HEK293 (cell line): ENCODE results near the gene ATP2A2.

Source experiments
- CTCF ChIA-PET: fragments of 350-600 bp; formaldehyde crosslinking; extraction: SDS; loops from one replicate; lab custom pipeline; 2021; ENCODE audit warnings: antibody characterized with exemption; lab: Yijun Ruan, JAX
- POLR2A ChIA-PET: fragments of 300-600 bp; formaldehyde crosslinking; extraction: SDS; loops from one replicate; lab custom pipeline; 2020; ENCODE audit warnings: antibody characterized with exemption, inconsistent platforms; lab: Yijun Ruan, JAX
- H3K27ac ChIP-seq: fragments of 200-500 bp; sonication (Bioruptor generic); 2 replicates; pipeline ENCODE4 v1.5.1; 2014; ENCODE audit warnings: low read depth, low read length, control low read depth, inconsistent platforms; ENCODE audit errors: extremely low read depth
- H3K36me3 ChIP-seq, 2 experiments: fragments of 200-500 bp in 1 of 2; sonication (Bioruptor generic) in 1 of 2; 1 replicate in 1 of 2; 2 replicates in 1 of 2; pipeline ENCODE4 v1.5.1; 2014 to 2017; ENCODE audit warnings: inconsistent platforms in 2 of 2, low read length in 2 of 2; ENCODE audit not compliant: control insufficient read depth in 2 of 2, insufficient read depth in 1 of 2
- H3K4me1 ChIP-seq: fragments of 200-500 bp; sonication (Bioruptor generic); 2 replicates; pipeline ENCODE4 v1.5.1; 2014; ENCODE audit warnings: mild to moderate bottlenecking, low read length, inconsistent platforms; ENCODE audit not compliant: control insufficient read depth, insufficient read depth
- H3K4me3 ChIP-seq: 2 replicates; pipeline ENCODE4 v1.5.1; 2011; ENCODE audit warnings: low read depth, mild to moderate bottlenecking, control low read depth, low read length, moderate library complexity
- H3K9me3 ChIP-seq: fragments of 200-500 bp; sonication (Bioruptor generic); 2 replicates; pipeline ENCODE4 v1.5.1; 2014; ENCODE audit warnings: low read depth, low read length, inconsistent platforms; ENCODE audit not compliant: control insufficient read depth, insufficient read depth
- BCL11A ChIP-seq: fragments of 450-650 bp; formaldehyde crosslinking; IDR thresholded peaks from 2 replicates; pipeline ENCODE4 v1.5.1; 2016; ENCODE audit warnings: low read depth, missing biosample characterization, missing genetic modification characterization
- GLIS1 ChIP-seq: fragments of 450-650 bp; formaldehyde crosslinking; IDR thresholded peaks from 2 replicates; pipeline ENCODE4 v1.5.1; 2016; ENCODE audit warnings: missing biosample characterization, missing genetic modification characterization
- KLF8 ChIP-seq: fragments of 450-650 bp; formaldehyde crosslinking; IDR thresholded peaks from 2 replicates; pipeline ENCODE4 v1.5.1; 2016; ENCODE audit warnings: missing biosample characterization, missing genetic modification characterization
- MEIS1 ChIP-seq: sonication (generic); formaldehyde crosslinking; IDR thresholded peaks from 2 replicates; pipeline ENCODE4 v1.8.1; 2022; ENCODE audit warnings: missing genetic modification reagents, mild to moderate bottlenecking, borderline replicate concordance
- TRIM28 ChIP-seq: IDR thresholded peaks from 2 replicates; pipeline ENCODE4 v1.6.1; 2011; ENCODE audit warnings: low read length, control low read depth, borderline replicate concordance
- ZBTB10 ChIP-seq: fragments of 450-650 bp; formaldehyde crosslinking; IDR thresholded peaks from 2 replicates; pipeline ENCODE4 v1.5.1; 2016; ENCODE audit warnings: missing biosample characterization, missing genetic modification characterization
- ZBTB17 ChIP-seq: fragments of 450-650 bp; formaldehyde crosslinking; IDR thresholded peaks from 2 replicates; pipeline ENCODE4 v1.5.1; 2016; ENCODE audit warnings: missing biosample characterization, missing genetic modification characterization
- ZBTB48 ChIP-seq: fragments of 450-650 bp; formaldehyde crosslinking; IDR thresholded peaks from 2 replicates; pipeline ENCODE4 v1.5.1; 2016; ENCODE audit warnings: missing biosample characterization, missing genetic modification characterization
- ZBTB7A ChIP-seq: fragments of 450-650 bp; formaldehyde crosslinking; IDR thresholded peaks from 2 replicates; pipeline ENCODE4 v1.5.1; 2016; ENCODE audit warnings: low read depth, missing biosample characterization, missing genetic modification characterization
- ZBTB8A ChIP-seq: fragments of 450-650 bp; formaldehyde crosslinking; IDR thresholded peaks from 2 replicates; pipeline ENCODE4 v1.5.1; 2016; ENCODE audit warnings: missing biosample characterization, missing genetic modification characterization
- ZNF10 ChIP-seq: fragments of 450-650 bp; formaldehyde crosslinking; IDR thresholded peaks from 2 replicates; pipeline ENCODE4 v1.5.1; 2017; ENCODE audit warnings: missing biosample characterization, missing genetic modification characterization
- ZNF184 ChIP-seq: fragments of 450-650 bp; IDR thresholded peaks from 2 replicates; pipeline ENCODE4 v1.5.1; 2018; ENCODE audit warnings: missing biosample characterization, mild to moderate bottlenecking, missing genetic modification characterization
- ZNF221 ChIP-seq: fragments of 450-650 bp; formaldehyde crosslinking; IDR thresholded peaks from 2 replicates; pipeline ENCODE4 v1.5.1; 2017; ENCODE audit warnings: missing biosample characterization, missing genetic modification characterization, borderline replicate concordance
- ZNF23 ChIP-seq: fragments of 450-650 bp; formaldehyde crosslinking; IDR thresholded peaks from 2 replicates; pipeline ENCODE4 v1.5.1; 2016; ENCODE audit warnings: missing biosample characterization, missing genetic modification characterization, borderline replicate concordance
- ZNF24 ChIP-seq: fragments of 450-650 bp; formaldehyde crosslinking; IDR thresholded peaks from 2 replicates; pipeline ENCODE4 v1.5.1; 2016; ENCODE audit warnings: missing biosample characterization, missing genetic modification characterization
- ZNF266 ChIP-seq: fragments of 450-650 bp; formaldehyde crosslinking; IDR thresholded peaks from 2 replicates; pipeline ENCODE4 v1.5.1; 2016; ENCODE audit warnings: missing biosample characterization, missing genetic modification characterization, low read depth
- ZNF362 ChIP-seq: fragments of 450-650 bp; formaldehyde crosslinking; IDR thresholded peaks from 2 replicates; pipeline ENCODE4 v1.5.1; 2016; ENCODE audit warnings: missing biosample characterization, missing genetic modification characterization
- ZNF404 ChIP-seq: fragments of 450-650 bp; formaldehyde crosslinking; IDR thresholded peaks from 2 replicates; pipeline ENCODE4 v1.5.1; 2017; ENCODE audit warnings: missing biosample characterization, missing genetic modification characterization
- ZNF555 ChIP-seq: fragments of 450-650 bp; formaldehyde crosslinking; conservative IDR thresholded peaks from 2 replicates; pipeline ENCODE4 v1.5.1; 2017; ENCODE audit warnings: missing biosample characterization, mild to moderate bottlenecking, missing genetic modification characterization, inconsistent platforms
- ZNF558 ChIP-seq: fragments of 450-650 bp; formaldehyde crosslinking; IDR thresholded peaks from 2 replicates; pipeline ENCODE4 v1.5.1; 2016; ENCODE audit warnings: missing biosample characterization, missing genetic modification characterization
- ZNF654 ChIP-seq: fragments of 450-650 bp; formaldehyde crosslinking; IDR thresholded peaks from 2 replicates; pipeline ENCODE4 v1.5.1; 2016; ENCODE audit warnings: low read depth, missing biosample characterization, missing genetic modification characterization
- ZNF792 ChIP-seq: fragments of 450-650 bp; formaldehyde crosslinking; IDR thresholded peaks from 2 replicates; pipeline ENCODE4 v1.5.1; 2016; ENCODE audit warnings: missing biosample characterization, missing genetic modification characterization
- TF ChIP-seq, protein P1 (sequence below): fragments of 450-650 bp; formaldehyde crosslinking; IDR thresholded peaks from 2 replicates; pipeline ENCODE4 v1.5.1; 2016; ENCODE audit warnings: missing biosample characterization, missing genetic modification characterization
- TF ChIP-seq, protein P2 (sequence below): fragments of 450-650 bp; formaldehyde crosslinking; IDR thresholded peaks from 2 replicates; pipeline ENCODE4 v1.5.1; 2016; ENCODE audit warnings: missing biosample characterization, missing genetic modification characterization
- TF ChIP-seq, protein P3 (sequence below): fragments of 450-650 bp; formaldehyde crosslinking; IDR thresholded peaks from 2 replicates; pipeline ENCODE4 v1.5.1; 2016; ENCODE audit warnings: missing biosample characterization, missing genetic modification characterization

ATP2A2 gene

DNA sequence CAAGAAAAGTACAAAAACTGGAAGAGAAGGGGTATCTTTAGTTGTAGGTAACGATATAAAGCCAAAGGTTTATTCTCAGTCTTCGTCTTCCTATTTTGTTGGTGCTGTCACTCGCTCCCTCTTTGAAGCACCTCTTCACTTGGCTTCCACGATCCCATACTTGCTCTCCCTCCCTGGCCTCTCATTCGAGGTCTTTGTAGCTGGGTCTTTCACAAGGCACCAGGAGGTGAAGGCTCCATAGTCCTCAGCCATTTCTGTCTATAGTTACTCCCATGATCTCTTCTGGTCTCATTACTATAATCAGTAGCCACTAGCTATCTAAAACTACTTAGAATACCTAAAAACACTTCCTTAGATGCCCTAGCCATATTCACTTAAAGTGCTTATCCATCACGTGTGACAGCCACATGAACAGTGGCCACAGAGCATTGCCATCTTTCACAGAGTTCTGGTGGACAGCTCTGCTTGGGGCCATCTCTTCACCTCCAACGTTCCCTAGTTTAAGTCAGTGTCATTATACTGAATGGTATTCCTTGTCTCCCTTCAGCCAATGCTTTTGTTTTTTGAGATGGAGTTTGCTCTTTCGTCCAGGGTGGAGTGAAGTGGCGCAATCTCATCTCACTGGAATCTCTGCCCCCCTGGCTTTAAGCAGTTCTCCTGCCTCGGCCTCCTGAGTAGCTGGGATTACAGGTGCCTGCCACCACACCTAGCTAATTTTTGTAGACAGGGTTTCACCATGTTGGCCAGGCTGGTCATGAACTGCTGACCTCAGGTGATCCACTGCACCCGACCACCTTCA lies 57.1 kb downstream of the ATP2A2 start (continued):
- TF ChIP-seq, protein P1, sequence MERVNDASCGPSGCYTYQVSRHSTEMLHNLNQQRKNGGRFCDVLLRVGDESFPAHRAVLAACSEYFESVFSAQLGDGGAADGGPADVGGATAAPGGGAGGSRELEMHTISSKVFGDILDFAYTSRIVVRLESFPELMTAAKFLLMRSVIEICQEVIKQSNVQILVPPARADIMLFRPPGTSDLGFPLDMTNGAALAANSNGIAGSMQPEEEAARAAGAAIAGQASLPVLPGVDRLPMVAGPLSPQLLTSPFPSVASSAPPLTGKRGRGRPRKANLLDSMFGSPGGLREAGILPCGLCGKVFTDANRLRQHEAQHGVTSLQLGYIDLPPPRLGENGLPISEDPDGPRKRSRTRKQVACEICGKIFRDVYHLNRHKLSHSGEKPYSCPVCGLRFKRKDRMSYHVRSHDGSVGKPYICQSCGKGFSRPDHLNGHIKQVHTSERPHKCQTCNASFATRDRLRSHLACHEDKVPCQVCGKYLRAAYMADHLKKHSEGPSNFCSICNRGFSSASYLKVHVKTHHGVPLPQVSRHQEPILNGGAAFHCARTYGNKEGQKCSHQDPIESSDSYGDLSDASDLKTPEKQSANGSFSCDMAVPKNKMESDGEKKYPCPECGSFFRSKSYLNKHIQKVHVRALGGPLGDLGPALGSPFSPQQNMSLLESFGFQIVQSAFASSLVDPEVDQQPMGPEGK: no peak
- no peak for TF ChIP-seq ZNF362 (tag by site-specific recombination)
- TF ChIP-seq ZBTB48: no peak
- TF ChIP-seq ZNF24 (tag by site-specific recombination): no peak
- TF ChIP-seq ZBTB10 (tag by site-specific recombination): no peak
- no peak for TF ChIP-seq GLIS1 (tag by site-specific recombination)
- TF ChIP-seq ZBTB7A (tag by site-specific recombination): no peak
- no peak for TF ChIP-seq ZNF23 (tag by site-specific recombination)

DNA sequence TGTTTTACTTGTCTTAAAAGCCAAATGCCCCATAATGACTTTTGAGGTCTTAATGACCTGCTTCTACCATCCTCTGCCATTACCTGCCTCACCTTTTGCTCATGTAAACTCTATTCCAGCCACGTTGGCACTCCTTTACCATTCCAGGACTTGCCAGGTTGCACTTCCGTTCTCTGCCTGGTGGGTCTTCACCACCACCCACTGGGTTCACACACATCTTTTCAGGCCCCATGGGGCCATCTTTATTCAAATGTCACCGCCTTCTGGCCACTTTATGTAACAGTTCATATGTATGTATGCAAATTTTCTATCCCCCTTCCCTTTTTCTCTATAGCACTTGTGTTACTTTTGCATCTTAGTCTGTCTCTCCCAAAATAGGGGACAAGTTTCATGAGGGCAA lies 57.7 kb downstream of the ATP2A2 start:
- ChIA-PET CTCF (interaction anchor here (0.7 kb wide), 1 partner anchor 260 kb away, joined by 5 read pairs; no protein-coding TSS in a partner anchor), POLR2A (no interaction called here)
- Histone ChIP-seq H3K4me3 (no peak overlapping the region), H3K9me3 (no peaks in the 10 kb centered on the region), H3K4me1 (no peaks in the 10 kb centered on the region), H3K27ac (no peak overlapping the region), H3K36me3 (peaks cover 74 to 100% of the 10 kb centered on the region in 2 experiments)
- TF ChIP-seq ZNF792 (tag by site-specific recombination) (no peak), BCL11A (tag by site-specific recombination) (no peak), ZNF558 (no peak), ZNF221 (tag by site-specific recombination) (no peak), ZNF654 (peak; percentile 30), ZBTB17 (tag by site-specific recombination) (no peak), ZNF555 (tag by site-specific recombination) (no peak), ZNF184 (tag by site-specific recombination) (no peak), ZNF10 (tag by site-specific recombination) (no peak), ZNF404 (no peak), ZBTB8A (tag by site-specific recombination) (no peak), MEIS1 (CRISPR knock-in tag) (no peak), KLF8 (tag by site-specific recombination) (no peak), ZNF266 (tag by site-specific recombination) (no peak), TRIM28 (no peak)
- TF ChIP-seq, protein P2, sequence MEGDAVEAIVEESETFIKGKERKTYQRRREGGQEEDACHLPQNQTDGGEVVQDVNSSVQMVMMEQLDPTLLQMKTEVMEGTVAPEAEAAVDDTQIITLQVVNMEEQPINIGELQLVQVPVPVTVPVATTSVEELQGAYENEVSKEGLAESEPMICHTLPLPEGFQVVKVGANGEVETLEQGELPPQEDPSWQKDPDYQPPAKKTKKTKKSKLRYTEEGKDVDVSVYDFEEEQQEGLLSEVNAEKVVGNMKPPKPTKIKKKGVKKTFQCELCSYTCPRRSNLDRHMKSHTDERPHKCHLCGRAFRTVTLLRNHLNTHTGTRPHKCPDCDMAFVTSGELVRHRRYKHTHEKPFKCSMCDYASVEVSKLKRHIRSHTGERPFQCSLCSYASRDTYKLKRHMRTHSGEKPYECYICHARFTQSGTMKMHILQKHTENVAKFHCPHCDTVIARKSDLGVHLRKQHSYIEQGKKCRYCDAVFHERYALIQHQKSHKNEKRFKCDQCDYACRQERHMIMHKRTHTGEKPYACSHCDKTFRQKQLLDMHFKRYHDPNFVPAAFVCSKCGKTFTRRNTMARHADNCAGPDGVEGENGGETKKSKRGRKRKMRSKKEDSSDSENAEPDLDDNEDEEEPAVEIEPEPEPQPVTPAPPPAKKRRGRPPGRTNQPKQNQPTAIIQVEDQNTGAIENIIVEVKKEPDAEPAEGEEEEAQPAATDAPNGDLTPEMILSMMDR (tag by site-specific recombination): peak; percentile 52; the same call in 1 of the 2 replicates
- TF ChIP-seq, protein P3, sequence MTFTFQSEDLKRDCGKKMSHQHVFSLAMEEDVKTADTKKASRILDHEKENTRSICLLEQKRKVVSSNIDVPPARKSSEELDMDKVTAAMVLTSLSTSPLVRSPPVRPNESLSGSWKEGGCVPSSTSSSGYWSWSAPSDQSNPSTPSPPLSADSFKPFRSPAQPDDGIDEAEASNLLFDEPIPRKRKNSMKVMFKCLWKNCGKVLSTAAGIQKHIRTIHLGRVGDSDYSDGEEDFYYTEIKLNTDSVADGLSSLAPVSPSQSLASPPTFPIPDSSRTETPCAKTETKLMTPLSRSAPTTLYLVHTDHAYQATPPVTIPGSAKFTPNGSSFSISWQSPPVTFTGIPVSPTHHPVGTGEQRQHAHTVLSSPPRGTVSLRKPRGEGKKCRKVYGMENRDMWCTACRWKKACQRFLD (tag by site-specific recombination): no peak
